H1 (cell line): Measurements from ENCODE around the gene STAT4.

Source experiments
- JUN ChIP-seq: IDR thresholded peaks from 2 replicates; pipeline ENCODE4 v1.6.1; 2011; ENCODE audit warnings: low read depth, mild to moderate bottlenecking, improper control_type of control experiment, low read length
- POLR2A ChIP-seq, 2 experiments: IDR thresholded peaks; 1 replicate in 1 of 2; 2 replicates in 1 of 2; pipeline ENCODE4 v1.6.1; 2011; ENCODE audit warnings: low read depth in 2 of 2, low read length in 2 of 2, mild to moderate bottlenecking in 2 of 2; ENCODE audit errors: control extremely low read depth in 1 of 2
- TEAD4 ChIP-seq: IDR thresholded peaks from 2 replicates; pipeline ENCODE4 v1.6.1; 2012; ENCODE audit warnings: low read depth, low read length, inconsistent platforms, mixed read lengths
- YY1 ChIP-seq: IDR thresholded peaks from 2 replicates; pipeline ENCODE4 v1.6.1; 2011; ENCODE audit warnings: low read depth, mild to moderate bottlenecking, low read length

DNA sequence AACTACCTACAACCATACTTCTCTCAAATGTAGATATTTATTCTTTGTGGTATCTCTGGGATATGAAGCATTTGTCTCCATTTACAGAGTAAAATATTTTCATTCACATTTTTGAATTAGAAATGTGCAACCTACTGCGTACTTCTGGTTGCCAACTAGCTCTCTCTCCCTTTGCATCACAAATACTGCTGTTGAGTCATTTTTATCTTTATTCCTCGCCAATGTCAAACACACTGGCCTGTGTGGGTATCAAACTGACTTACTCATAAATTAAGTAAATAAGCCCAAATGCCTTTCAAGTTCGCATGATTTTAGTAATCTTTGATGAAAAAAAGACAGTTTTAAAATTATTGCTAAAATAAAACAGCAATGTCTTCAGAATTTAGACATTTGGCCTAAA lies 67.3 kb downstream of the STAT4 start:
- TF ChIP-seq JUN (no peak), TEAD4 (no peak), POLR2A (IDR thresholded peaks at IDR 0.05; ENCODE audit: control extremely low read depth in 1 of 2, low read depth in 2 of 2, low read length in 2 of 2) (no peak), YY1 (no peak)
